Keratinocyte (primary cell): ENCODE data around the gene AJAP1. TPM values are rescaled to one million over a fixed set of nuclear protein-coding genes. Genes with fewer than 3 reads are reported as not detected.

ENCODE experiments used
- DNase-seq: peaks from one replicate; pipeline ENCODE4 v3.0.0-alpha.2; 2011; ENCODE audit warnings: low read depth, missing footprints, low spot score
- FAIRE-seq: peaks from 2 replicates; lab custom pipeline; 2011; peaks lifted over from hg19 to GRCh38; lab: Jason Lieb, UNC
- H2AFZ ChIP-seq: 2 replicates; pipeline ENCODE4 v1.6.0; 2012; ENCODE audit warnings: low read length, control low read depth, inconsistent platforms; ENCODE audit not compliant: control insufficient read depth
- H3K27ac ChIP-seq: 2 replicates; pipeline ENCODE4 v1.5.1; 2011; ENCODE audit warnings: low read length; ENCODE audit not compliant: control insufficient read depth, insufficient read depth
- H3K27me3 ChIP-seq: 3 replicates; pipeline ENCODE4 v1.6.0; 2011; ENCODE audit warnings: low read length; ENCODE audit not compliant: control insufficient read depth, insufficient read depth; ENCODE audit errors: extremely low read depth
- H3K36me3 ChIP-seq, 2 experiments: 2 replicates in 1 of 2; 3 replicates in 1 of 2; pipeline ENCODE4 v1.5.1; 2011; ENCODE audit warnings: low read length in 2 of 2, mild to moderate bottlenecking in 1 of 2; ENCODE audit not compliant: control insufficient read depth in 2 of 2, insufficient read depth in 2 of 2; ENCODE audit errors: extremely low read depth in 1 of 2
- H3K4me1 ChIP-seq: 3 replicates; pipeline ENCODE4 v1.5.1; 2011; ENCODE audit warnings: low read length; ENCODE audit not compliant: control insufficient read depth, insufficient read depth; ENCODE audit errors: extremely low read depth
- H3K4me2 ChIP-seq: 3 replicates; pipeline ENCODE4 v1.6.0; 2011; ENCODE audit warnings: low read depth, low read length; ENCODE audit not compliant: control insufficient read depth, insufficient read depth; ENCODE audit errors: extremely low read depth
- H3K4me3 ChIP-seq, 3 experiments: fragments of 200-600 bp in 1 of 3; sonication (generic) in 1 of 3; 2 replicates in 2 of 3; 3 replicates in 1 of 3; pipeline ENCODE4 v1.5.1; 2011 to 2016; ENCODE audit warnings: low read length in 3 of 3, mild to moderate bottlenecking in 3 of 3, control low read depth in 2 of 3, inconsistent platforms in 1 of 3, low read depth in 1 of 3, mixed read lengths in 1 of 3, mixed run types in 1 of 3, moderate library complexity in 1 of 3; ENCODE audit not compliant: control insufficient read depth in 2 of 3, insufficient read depth in 2 of 3; ENCODE audit errors: extremely low read depth in 1 of 3
- H3K79me2 ChIP-seq: 2 replicates; pipeline ENCODE4 v1.6.0; 2012; ENCODE audit warnings: low read length; ENCODE audit not compliant: control insufficient read depth, insufficient read depth
- H3K9ac ChIP-seq: 3 replicates; pipeline ENCODE4 v1.6.0; 2011; ENCODE audit warnings: low read length; ENCODE audit not compliant: control insufficient read depth, insufficient read depth; ENCODE audit errors: extremely low read depth
- H3K9me1 ChIP-seq: 3 replicates; pipeline ENCODE4 v1.6.0; 2011; ENCODE audit warnings: low read length; ENCODE audit not compliant: control insufficient read depth, insufficient read depth; ENCODE audit errors: extremely low read depth
- H3K9me3 ChIP-seq: 2 replicates; pipeline ENCODE4 v1.5.1; 2012; ENCODE audit warnings: low read depth, low read length; ENCODE audit not compliant: control insufficient read depth
- H4K20me1 ChIP-seq: 3 replicates; pipeline ENCODE4 v1.6.0; 2011; ENCODE audit warnings: low read length; ENCODE audit not compliant: control insufficient read depth, insufficient read depth; ENCODE audit errors: extremely low read depth
- EZH2 ChIP-seq: IDR thresholded peaks from one replicate; pipeline ENCODE4 v1.6.1; 2012; ENCODE audit warnings: inconsistent platforms, mild to moderate bottlenecking, low read length, moderate library complexity
- dilution Hi-C: fragments of 300-500 bp; cut with MboI; formaldehyde crosslinking; loops from one replicate; pipeline ENCODE4 v1.7.0; 2020; ENCODE audit warnings: low sequenced_read_pairs; ENCODE audit not compliant: extremely low pct_ligation_motif_present
- polyA plus RNA-seq, 5 experiments: library from polyadenylated mRNA; depleted of rRNA in 3 of 5; stranded (reverse) in 3 of 5; stranded (forward) in 1 of 5; unstranded in 1 of 5; fragments of >200 nt; gene quantifications; 1 replicate in 1 of 5; 2 replicates in 3 of 5; 3 replicates in 1 of 5; pipeline versions ENCODE4 v1.2.1 to v1.2.3, GENCODE V29; 2011 to 2012; ENCODE audit warnings: missing spikeins in 2 of 5, low read depth in 1 of 5, low replicate concordance in 1 of 5
- TF ChIP-seq, protein P1 (sequence below), 3 experiments: IDR thresholded peaks in 1 of 3; conservative IDR thresholded peaks in 1 of 3; optimal IDR thresholded peaks in 1 of 3; 2 replicates in 2 of 3; 3 replicates in 1 of 3; pipeline versions ENCODE3 to v1.5.1; 2011; ENCODE audit warnings: low read length in 3 of 3, mild to moderate bottlenecking in 3 of 3, moderate library complexity in 2 of 3, control low read depth in 1 of 3, inconsistent platforms in 1 of 3; ENCODE audit not compliant: insufficient read depth in 2 of 3; ENCODE audit errors: extremely low read depth in 1 of 3

AJAP1 gene
- polyA plus RNA-seq, 1 donor (not counting 4 experiments of a cell fraction or from before 2014, with no cell fraction given): 2.2 TPM

DNA sequence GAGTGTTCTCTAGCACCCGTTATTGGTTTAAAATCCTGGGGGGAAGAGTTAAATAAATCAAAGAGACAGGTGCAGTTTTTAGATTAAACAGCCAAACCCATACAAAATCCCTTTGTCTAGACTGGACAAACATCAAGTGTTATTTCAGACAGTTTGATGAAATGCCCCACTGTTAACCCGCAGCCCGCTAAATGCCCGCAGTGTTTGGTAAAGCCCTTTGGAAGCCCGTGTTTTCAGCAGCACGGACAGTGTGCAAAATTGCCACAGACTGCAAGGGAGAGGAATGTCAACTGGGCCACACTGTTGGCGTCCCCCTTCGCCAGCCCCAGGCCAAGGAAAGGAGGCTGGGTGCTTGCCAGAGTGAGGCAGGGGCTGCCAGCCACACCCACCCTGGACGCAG lies 26.6 kb downstream of the AJAP1 start:
- Histone ChIP-seq H4K20me1 (no peaks in the 10 kb centered on the region), H3K9me3 (peaks cover 5% of the 10 kb centered on the region), H3K4me1 (no peaks in the 10 kb centered on the region), H3K9me1 (no peaks in the 10 kb centered on the region), H3K27ac (no peak overlapping the region), H3K27me3 (no peaks in the 10 kb centered on the region), H2AFZ (no peak overlapping the region), H3K79me2 (no peaks in the 10 kb centered on the region), H3K4me2 (no peak overlapping the region), H3K36me3 (peaks cover 0 to 4% of the 10 kb centered on the region in 2 experiments), H3K4me3 (no peak overlapping the region), H3K9ac (no peak overlapping the region)
- no peak for FAIRE-seq
- TF ChIP-seq, protein P1, sequence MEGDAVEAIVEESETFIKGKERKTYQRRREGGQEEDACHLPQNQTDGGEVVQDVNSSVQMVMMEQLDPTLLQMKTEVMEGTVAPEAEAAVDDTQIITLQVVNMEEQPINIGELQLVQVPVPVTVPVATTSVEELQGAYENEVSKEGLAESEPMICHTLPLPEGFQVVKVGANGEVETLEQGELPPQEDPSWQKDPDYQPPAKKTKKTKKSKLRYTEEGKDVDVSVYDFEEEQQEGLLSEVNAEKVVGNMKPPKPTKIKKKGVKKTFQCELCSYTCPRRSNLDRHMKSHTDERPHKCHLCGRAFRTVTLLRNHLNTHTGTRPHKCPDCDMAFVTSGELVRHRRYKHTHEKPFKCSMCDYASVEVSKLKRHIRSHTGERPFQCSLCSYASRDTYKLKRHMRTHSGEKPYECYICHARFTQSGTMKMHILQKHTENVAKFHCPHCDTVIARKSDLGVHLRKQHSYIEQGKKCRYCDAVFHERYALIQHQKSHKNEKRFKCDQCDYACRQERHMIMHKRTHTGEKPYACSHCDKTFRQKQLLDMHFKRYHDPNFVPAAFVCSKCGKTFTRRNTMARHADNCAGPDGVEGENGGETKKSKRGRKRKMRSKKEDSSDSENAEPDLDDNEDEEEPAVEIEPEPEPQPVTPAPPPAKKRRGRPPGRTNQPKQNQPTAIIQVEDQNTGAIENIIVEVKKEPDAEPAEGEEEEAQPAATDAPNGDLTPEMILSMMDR (optimal IDR thresholded peaks at IDR 0.05 in 1 of 3, IDR thresholded peaks at IDR 0.05 in 1 of 3, conservative IDR thresholded peaks at IDR 0.05 in 1 of 3; ENCODE audit: extremely low read depth in 1 of 3, insufficient read depth in 2 of 3, low read length in 3 of 3): no peak
- no peak for TF ChIP-seq EZH2
- DNase-seq: no peak
- dilution Hi-C loops: no loop called here

DNA sequence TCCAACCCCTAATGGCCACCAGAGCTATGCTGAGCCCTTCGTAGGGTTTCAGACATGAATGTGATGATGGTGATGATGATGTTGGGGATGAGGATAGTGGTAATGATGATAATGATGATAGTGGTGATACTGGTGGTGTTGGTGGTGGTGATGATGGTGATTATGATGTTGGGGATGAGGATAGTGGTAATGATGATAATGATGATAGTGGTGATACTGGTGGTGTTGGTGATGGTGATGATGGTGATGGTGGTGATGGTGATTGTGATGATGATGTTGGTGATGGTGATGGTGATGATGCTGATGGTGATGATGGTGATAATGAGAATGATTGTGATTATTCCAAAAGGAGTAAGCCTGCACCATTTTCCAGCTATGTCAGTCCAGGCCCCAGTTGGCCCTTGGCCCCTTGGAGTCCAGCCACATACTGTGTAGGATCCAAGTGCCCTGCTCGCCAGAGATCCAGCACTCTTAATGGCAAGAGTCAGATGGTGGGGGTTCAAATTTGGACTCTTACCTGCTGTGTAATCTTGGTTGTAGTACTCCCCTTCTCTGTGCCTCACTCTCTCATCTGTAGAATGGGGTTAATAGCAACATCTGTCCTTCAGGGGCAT lies 28.3 kb downstream of the AJAP1 start:
- dilution Hi-C loops: no loop called here
- Histone ChIP-seq H3K36me3 (peaks cover 0 to 4% of the 10 kb centered on the region in 2 experiments), H3K9me3 (peaks cover 5% of the 10 kb centered on the region), H2AFZ (no peak overlapping the region), H3K9ac (no peak overlapping the region), H3K9me1 (no peaks in the 10 kb centered on the region), H3K79me2 (no peaks in the 10 kb centered on the region), H3K4me1 (no peaks in the 10 kb centered on the region), H3K27ac (no peak overlapping the region), H3K4me3 (no peak overlapping the region), H4K20me1 (no peaks in the 10 kb centered on the region), H3K27me3 (no peaks in the 10 kb centered on the region), H3K4me2 (no peak overlapping the region)
- DNase-seq (no peak), FAIRE-seq (no peak)
- no peak for TF ChIP-seq EZH2
- TF ChIP-seq, protein P1 (optimal IDR thresholded peaks at IDR 0.05 in 1 of 3, IDR thresholded peaks at IDR 0.05 in 1 of 3, conservative IDR thresholded peaks at IDR 0.05 in 1 of 3; ENCODE audit: extremely low read depth in 1 of 3, insufficient read depth in 2 of 3, low read length in 3 of 3): no peak
